ENCODE results near the gene B4GALT5.

B4GALT5 gene

GRCh38 chr20:49608752-49609670 lies 104.7 kb downstream of the B4GALT5 start:
- FAIRE-seq (no peak), DNase-seq (ENCODE audit: low spot score) (peak; percentile 90)

DNA sequence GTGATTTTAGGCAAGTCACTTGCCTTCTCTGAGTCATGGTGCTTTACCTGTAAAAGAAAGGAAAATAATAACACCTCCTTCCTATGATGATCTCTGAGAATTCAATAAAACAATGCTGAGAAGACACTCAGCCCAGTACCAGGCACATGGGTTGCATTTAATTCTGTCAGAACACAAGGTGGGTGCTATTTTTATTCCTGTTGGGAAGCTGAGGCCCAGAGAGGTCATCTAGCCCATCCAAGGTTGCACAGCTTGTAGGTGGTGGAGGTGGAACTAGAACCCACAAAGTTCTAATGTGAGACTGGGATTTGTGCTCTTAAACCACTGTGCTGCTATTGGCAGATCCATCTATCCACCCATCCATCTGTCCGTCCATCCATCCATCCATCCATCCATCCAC lies 106.1 kb downstream of the B4GALT5 start:
- no peak for DNase-seq (ENCODE audit: low spot score)
- FAIRE-seq, result no peak

DNA sequence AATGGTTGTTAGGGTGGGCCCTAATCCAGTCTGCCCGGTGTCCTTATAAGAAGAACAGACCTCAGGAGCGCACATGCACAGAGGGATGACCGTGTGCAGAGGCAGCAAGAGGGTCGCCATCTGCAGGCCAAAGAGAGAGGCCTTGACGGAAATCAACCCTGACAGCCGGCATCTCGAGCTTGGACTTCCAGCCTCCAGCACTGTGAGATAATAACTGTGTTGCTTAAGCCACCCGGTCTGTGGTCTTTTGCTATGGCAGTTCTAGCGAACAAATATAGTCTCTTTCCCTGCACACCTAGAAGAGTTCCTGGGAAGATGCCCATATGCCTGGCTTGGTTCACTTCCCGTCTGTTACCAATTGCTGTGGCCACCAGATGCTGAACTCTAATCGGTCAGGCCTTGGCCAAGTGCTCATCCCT lies 110.5 kb downstream of the B4GALT5 start:
- FAIRE-seq, result no peak
- no peak for DNase-seq (ENCODE audit: low spot score)

GRCh38 chr20:49602345-49603208 lies 111.1 kb downstream of the B4GALT5 start:
- DNase-seq (ENCODE audit: low spot score) (no peak), FAIRE-seq (no peak)

DNA sequence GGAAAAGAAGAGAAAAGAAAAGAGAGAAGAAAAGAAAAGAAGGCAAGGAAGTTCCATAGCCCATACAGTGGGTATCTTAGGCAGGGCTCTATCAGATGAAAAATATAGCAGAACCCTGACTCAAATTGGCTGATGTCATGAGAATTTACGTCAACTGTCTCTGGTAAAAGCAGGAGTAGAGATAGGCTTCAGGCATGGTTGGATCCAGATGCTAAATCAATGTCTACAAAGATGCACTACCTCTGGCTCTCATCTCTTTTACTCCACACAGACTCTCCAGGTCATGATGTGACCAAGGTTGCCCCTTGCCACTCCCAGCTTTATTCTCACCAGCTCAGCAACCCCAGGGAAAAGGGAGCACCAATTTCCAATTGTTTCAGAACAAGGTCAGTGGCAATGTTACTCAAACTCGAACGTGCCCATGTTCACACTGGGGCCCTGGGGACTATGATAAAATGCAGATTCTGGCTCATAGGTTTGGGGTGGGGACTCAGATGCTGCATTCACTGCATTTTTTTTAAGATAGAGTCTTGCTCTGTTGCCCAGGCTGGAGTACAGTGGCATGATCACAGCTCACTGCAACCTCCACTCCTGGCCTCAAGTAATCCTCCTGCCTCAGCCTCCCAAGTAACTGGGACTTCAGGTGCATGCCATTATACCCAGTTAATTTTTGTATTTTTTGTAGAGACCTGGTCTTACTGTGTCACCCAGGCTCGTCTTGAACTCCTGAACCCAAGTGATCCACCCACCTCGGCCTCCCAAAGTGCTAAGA lies 112.3 kb downstream of the B4GALT5 start:
- FAIRE-seq (no peak), DNase-seq (ENCODE audit: low spot score) (no peak)

DNA sequence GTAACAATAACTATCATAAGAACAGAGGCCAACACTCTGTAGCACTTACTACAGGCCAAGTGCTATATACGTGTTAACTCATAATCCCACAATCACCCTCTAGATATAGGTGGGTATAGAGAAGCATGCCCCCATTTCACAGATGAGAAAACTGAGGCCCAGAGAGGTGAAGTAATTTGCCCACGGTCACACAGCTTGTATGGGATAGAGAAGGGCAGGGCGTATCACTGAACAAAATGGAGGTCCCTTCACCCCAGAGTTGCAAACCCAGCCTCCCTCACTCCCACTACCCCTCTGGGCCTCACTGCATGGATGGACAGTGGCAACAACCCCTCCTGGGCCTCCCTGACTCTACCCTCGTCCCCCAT lies 113.9 kb downstream of the B4GALT5 start:
- DNase-seq (ENCODE audit: low spot score) (no peak), FAIRE-seq (no peak)

DNA sequence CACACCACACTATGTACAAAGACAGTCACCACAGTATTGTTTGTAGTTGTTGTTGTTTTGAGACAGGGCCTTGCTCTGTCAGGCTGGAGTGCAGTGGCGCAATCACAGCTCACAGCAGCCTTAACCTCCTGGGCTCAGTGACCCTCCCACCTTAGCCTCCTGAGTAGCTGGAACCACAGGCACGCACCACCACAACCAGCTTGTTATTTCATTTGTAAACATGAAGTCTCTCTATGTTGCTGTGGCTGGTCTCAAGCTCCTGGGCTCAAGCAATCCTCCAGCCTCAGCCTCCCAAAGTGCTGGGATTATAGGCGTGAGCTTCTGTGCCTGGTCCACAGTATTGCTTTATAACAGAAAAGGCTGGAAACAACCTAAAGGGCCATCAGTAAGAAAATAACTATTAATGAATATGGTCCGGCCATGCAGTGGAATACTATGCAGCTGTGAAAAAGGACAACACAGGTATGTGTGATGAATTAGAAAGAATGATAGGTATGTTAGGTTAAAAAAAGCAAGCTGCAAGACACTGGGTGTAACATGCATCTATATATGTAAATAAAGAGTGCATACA lies 115.8 kb downstream of the B4GALT5 start:
- DNase-seq (ENCODE audit: low spot score) (no peak), FAIRE-seq (no peak)

DNA sequence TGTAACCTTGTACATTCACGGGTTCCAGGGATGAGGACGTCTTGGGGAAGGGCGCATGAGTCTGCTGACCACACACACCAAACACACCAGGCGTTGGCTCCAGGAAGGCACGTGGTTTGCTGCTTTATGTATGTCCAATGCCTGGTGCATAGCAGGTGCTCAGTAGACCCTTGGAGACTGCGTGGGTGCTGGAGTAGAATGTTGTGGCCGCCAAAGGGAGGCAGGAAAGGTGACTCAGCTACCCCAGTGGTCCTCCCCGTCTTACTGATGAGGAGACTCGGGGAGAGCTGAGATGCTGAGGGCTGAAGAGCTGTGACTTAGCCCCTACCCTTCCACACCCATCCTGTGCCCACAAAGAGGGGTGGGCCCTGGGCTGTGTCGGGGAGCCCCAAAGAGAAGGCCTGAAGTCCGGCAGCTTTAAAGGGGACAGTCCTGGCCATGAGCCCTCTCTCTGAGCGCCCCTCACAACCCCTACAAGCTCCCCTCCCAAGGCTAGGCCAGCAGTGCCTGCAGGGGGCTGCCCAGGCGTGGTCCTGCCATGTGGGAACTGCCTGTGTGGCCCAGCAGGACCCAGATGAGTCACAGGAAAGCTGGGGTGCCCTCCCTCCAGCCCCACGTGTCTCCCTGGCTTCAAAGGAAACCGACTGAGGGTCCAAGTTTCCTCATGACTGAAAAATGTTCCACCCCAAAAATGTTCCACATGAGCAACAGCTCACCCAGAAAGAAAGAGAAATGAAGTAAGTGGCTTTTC lies 117.7 kb downstream of the B4GALT5 start:
- DNase-seq (ENCODE audit: low spot score), result peak; percentile 75
- FAIRE-seq, result no peak

- DNase-seq (ENCODE audit: low spot score), result no peak
- FAIRE-seq, result no peak
Measured at GRCh38 chr20:49595346-49595745, 118.3 kb downstream of the B4GALT5 start.

- no peak for DNase-seq (ENCODE audit: low spot score)
- no peak for FAIRE-seq
Measured at GRCh38 chr20:49594931-49595315, 118.8 kb downstream of the B4GALT5 start.

GRCh38 chr20:49594143-49594930 lies 119.3 kb downstream of the B4GALT5 start:
- FAIRE-seq, result no peak
- no peak for DNase-seq (ENCODE audit: low spot score)

GRCh38 chr20:49593466-49594142 lies 120.1 kb downstream of the B4GALT5 start:
- DNase-seq (ENCODE audit: low spot score) (no peak), FAIRE-seq (no peak)

DNA sequence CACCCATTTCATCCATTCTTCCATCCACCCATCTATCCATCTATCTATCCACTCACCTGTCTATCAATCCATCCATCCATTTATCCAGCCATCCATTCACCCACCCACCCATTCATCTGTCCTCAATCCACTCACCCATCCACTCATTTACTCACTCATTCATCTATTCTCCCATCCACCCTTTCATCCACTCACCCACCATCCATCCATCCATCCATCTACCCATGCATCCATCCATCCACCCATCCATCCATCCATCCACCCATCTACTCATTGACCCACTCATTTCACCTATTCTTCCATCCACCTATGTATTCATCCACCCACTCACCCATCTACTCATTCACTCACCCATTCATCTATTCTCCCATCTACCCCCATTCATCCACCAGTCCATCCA lies 121.6 kb downstream of the B4GALT5 start:
- peak; percentile 42 for FAIRE-seq
- no peak for DNase-seq (ENCODE audit: low spot score)

DNA sequence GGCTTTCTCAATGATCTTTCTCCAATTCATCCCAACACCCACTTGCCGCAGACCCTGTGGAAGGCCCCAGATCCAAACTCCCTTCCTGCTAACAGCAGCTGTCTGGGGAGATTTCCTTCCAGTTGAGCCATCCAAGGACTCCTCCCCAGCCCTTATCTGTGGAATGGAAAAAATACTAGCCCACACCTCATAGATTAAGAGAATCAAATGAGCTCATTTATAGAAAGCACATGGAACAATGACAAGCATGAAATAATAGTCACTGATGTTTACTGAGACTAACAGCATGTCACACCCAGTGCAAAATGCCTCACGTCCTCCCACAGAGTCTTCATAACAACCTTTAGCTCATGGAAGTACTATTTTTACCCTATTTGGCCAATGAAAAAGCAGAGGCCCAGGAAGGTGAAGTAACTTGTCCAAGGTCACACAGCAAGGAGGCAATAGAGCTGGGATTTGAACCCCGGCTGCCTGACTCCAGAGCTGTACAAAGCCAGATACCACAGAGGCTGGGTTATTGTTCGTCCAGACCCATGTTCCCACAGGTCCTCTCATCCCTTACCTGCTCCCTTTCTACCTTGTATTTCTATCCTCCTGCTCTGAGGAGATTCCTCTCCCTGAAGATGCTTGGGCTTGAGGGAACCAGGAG lies 122.3 kb downstream of the B4GALT5 start:
- FAIRE-seq (no peak), DNase-seq (ENCODE audit: low spot score) (no peak)

DNA sequence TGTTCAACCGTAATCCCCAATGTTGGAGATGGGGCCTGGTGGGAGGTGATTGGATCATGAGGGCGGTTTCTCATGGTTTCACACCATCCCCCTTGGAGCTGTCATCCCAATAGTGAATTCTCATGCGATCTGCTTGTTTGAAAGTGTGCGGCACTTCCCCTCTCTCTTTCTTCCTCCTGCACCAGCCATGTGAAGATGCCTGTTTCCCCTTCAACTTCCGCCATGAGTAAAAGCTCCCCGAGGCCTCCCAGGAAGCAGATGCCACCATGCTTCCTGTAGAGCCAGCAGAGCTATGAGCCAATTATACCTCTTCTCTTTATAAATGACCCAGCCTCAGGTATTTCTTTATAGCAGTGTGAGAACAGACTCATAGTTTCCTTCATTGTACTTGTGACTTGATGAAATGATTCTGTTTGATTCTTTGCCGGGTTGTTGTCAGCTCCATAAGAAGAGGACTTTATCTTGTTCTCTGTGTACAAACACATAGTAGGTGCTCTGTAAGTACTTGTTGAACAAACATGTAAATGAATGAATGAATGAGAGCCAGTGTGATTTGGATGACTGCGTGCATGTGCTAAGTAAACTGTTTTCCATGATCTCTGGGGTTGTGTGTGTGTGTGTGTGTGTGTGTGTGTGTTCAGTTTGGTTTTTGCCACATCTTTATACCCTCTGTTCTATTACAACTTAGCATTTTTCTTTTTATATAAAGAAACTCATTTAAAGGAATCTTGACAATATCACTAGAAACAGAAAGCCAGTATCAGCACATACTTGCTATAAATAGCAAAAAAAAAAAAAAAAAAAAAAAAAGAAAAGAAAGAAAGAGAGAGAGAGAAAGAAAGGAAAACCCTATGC lies 123.3 kb downstream of the B4GALT5 start:
- FAIRE-seq (no peak), DNase-seq (ENCODE audit: low spot score) (no peak)

- FAIRE-seq (no peak), DNase-seq (ENCODE audit: low spot score) (no peak)
Measured at GRCh38 chr20:49589747-49590146, 123.9 kb downstream of the B4GALT5 start.

- FAIRE-seq (no peak), DNase-seq (ENCODE audit: low spot score) (no peak)
Measured at GRCh38 chr20:49587111-49587570, 126.5 kb downstream of the B4GALT5 start.

All from urothelium cell line (cell line).